T-helper 1 cell treated with Interleukin-12 subunit alpha and Interleukin-12 subunit beta and Interleukin-4 antibody, amounts not matched to agents 30 ng/mL and 1 ng/mL, for 36 hours (primary cell): ENCODE data around the gene SYDE2. TPM values are rescaled to one million over a fixed set of nuclear protein-coding genes. Genes with fewer than 3 reads are reported as not detected.
"Not testable (repeated sequence)": the region's sequence is repeated elsewhere in the genome, so short reads cannot be mapped to it uniquely, and the experiment has no call there.

Source experiments
- intact Hi-C: fragments of 100-400 bp; cut with micrococcal nuclease; formaldehyde crosslinking; loops from one replicate; pipeline ENCODE4 v1.15.1; 2024
- total RNA-seq: library from RNA; stranded (reverse); gene quantifications from 2 replicates; pipeline ENCODE4 v1.2.3, GENCODE V29; 2022

SYDE2 gene
- total RNA-seq, 1 donor from 2014 or later, result 0.64 TPM

GRCh38 chr1:85219853-85220610, 19.2 kb upstream of the SYDE2 start:
- intact Hi-C loops, result no loop called here

GRCh38 chr1:85216697-85217096, 15.9 kb upstream of the SYDE2 start:
- intact Hi-C loops, result no loop called here

DNA sequence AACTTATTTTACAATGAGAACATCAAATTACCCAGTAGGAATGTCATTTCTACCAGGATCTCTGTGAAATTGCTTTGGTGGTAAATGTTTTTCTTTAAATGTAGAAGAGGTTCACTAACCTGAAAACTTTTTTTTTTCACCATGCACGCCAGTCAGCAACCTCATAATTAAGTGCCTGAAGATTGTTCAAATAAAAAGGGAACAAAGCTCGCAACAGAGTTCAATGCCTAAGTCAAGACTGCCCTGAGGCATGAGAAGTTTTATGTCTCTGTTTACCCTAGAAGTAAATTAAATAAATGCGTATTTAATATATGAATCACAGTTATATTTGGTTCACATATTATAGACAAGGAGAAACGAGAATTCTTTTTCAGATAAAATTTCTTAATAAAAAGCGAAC, 13.8 kb upstream of the SYDE2 start:
- intact Hi-C loops, result no loop called here

DNA sequence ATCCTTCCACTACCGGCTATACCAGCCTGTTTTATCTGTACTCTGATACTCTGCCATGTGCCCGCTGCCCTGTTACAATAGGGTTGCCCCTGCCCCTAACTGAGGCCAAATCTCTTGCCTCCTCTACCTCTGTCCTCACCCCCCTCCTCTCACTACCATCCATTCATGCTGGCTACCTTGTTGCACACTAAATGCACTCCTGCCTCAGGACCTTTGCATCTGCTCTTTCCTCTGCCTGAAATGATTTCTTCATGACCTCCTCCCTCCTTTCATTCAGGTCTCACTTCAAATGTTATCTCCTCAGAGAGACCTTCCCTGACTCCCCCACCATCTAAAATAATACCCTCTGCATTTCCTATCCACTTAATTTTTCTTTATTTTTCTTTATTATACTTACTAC, 7.7 kb upstream of the SYDE2 start:
- intact Hi-C loops, result no loop called here

GRCh38 chr1:85203573-85204171, 2.9 kb upstream of the SYDE2 start:
- intact Hi-C loops, result no loop called here

- intact Hi-C loops, result no loop called here
Observed at GRCh38 chr1:85202864-85203255, 2.0 kb upstream of the SYDE2 start.

DNA sequence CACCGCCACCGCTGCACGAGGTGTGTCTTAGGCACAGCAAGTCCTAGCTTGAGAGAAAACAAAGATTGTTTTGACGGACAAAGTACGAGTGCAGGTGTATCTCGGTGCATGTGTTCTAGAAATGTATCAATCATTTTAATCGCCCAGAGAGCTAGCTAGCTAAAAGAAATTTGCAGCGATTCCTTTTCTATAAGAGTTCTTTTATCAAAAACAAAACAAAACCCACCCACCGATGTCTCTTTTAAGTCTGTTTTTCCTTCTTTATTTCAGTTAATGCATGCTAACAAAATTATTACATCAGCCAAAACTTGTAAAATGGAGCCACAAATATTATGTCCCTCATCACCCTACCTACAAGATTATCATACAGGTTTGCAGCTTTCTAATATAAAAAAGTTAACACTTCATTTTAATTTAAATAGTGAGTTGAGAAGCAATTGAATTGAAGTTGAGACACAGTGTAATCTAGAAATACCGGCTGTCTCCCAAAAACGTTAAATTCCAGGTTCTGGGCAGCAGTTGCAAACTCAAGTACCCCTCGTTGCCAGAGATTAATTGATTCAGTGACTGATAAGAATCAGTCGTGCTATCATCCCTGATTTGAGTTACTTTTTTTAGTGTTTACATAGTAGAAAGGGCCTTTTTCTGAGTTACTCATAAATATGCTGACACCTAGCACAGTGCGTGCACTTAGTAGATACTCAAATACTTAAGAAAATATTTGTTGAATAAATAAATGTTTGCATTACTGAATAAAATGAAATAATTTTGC, 1.5 kb upstream of the SYDE2 start:
- intact Hi-C loops, result no loop called here

GRCh38 chr1:85201340-85202091, 700 bp upstream of the SYDE2 start:
- intact Hi-C loops, result loop anchor here (1.0 to 2.0 kb wide), 15 partner anchors 22 to 1123 kb away; partner anchors contain the start of genes BCL10, C1orf52, CTBS and SSX2IP

- intact Hi-C loops, result loop anchor here (2.0 kb wide), 5 partner anchors 91 to 509 kb away; partner anchors contain the start of genes SSX2IP and ZNHIT6
Observed at GRCh38 chr1:85199667-85200462, 951 bp downstream of the SYDE2 start.

DNA sequence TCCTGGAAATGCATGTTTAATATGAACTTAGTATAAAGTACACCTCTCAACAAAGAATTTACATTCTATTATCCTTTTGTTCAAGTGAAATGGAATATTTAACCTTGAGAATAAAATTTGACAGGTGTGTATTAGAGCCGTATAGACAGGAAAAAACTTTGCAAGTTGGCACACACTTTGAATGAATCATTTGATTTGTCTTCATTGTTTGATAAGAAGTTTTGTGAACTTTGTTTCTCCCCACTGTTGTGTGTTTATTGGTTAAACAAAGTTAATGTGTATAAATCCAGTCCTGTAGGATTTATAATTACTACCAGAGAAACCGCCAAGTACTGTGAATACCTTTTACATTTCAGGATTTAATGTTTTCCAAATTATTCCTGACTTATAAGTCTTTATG, 2.0 kb downstream of the SYDE2 start:
- intact Hi-C loops, result no loop called here

DNA sequence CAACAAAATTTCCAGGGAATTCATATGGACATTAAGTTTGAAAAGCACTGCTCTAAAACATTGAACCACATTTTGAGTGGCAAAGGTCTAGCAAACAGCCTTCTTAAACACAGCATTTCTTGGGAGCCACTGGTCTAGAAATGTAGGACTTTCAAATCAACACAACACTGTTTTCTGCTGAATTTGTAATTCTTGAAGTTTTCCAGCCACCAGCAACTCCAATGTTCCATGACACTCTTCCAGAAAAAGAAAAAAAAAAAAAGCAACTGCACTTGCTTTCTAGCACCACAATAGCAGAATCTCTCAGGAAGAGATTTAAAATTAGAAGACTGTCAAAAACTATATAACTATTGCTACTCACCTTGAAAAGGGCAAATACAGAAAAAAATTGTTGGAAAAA, 4.5 kb downstream of the SYDE2 start:
- intact Hi-C loops, result no loop called here

DNA sequence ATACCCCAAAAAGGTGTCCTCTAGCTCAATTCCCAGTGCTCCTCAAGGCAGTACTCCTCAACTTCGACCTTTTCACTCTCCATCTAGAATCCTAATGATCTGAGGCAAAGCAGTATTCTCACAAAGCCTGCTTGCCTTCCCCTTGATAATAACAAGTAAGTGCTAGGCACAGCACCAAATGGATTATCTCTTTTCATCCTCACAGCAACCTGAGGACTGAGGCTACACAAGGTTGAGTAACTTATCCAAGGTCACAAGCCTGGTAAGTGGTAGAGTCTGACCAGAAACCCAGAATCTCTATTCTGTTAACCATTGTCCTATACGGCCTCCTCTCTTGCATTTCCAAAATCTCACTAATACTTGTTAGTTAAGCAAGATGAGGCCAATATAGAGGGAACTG, 5.1 kb downstream of the SYDE2 start:
- intact Hi-C loops, result no loop called here

GRCh38 chr1:85192129-85192528, 8.7 kb downstream of the SYDE2 start:
- intact Hi-C loops, result not testable (repeated sequence)

DNA sequence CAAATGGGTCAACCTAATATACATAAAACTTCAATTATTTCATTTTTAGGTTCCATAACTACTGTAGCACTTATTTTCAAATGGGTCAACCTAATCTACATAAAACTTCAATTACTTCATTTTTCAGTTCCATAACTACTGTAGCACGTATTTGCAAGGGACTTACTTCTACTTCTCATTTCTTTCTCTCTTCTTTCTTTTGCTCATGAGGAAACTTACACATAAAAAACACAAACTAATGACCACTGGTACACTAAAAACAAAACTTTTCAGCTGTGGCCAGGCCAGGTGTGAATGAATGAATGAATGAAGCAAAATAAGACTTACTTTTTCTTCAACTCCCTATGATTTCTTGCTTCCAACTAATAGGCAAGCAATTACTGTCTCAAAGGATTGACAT, 11.7 kb downstream of the SYDE2 start:
- intact Hi-C loops, result no loop called here

- intact Hi-C loops, result no loop called here
Observed at GRCh38 chr1:85188530-85188929, 12.3 kb downstream of the SYDE2 start.

DNA sequence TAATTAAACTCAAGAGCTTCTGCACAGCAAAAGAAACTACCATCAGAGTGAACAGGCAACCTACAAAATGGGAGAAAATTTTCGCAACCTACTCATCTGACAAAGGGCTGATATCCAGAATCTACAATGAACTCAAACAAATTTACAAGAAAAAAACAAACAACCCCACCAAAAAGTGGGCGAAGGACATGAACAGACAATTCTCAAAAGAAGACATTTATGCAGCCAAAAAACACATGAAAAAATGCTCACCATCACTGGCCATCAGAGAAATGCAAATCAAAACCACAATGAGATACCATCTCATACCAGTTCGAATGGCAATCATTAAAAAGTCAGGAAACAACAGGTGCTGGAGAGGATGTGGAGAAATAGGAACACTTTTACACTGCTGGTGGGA, 13.8 kb downstream of the SYDE2 start:
- intact Hi-C loops, result not testable (repeated sequence)

- intact Hi-C loops, result no loop called here
Observed at GRCh38 chr1:85184245-85184644, 16.6 kb downstream of the SYDE2 start.

GRCh38 chr1:85182700-85183099, 18.1 kb downstream of the SYDE2 start:
- intact Hi-C loops, result no loop called here

- intact Hi-C loops, result no loop called here
Observed at GRCh38 chr1:85180869-85181268, 19.9 kb downstream of the SYDE2 start.

DNA sequence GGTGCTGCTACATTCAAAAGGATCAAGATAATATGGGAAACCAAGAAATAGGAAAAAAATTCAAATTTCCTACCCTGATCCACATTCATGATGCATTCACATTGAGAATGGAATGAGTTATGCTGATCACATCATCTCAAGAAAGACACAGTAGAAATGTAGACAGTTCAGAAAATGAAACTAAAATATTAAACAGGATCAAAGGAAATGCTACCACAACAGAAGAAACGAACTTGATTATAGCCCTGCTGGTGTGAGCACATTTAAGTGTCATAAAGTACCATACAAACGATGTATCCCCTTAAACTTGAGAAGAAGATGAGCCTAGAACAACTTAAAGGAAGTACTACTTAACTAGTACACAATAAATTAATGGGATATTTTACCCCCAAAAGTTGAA, 21.3 kb downstream of the SYDE2 start:
- intact Hi-C loops, result loop anchor here (1.0 to 2.0 kb wide), 3 partner anchors 22 to 234 kb away; partner anchors contain the start of gene SYDE2
